Measurements from ENCODE around the gene PLA2G4A.

Gene PLA2G4A

DNA sequence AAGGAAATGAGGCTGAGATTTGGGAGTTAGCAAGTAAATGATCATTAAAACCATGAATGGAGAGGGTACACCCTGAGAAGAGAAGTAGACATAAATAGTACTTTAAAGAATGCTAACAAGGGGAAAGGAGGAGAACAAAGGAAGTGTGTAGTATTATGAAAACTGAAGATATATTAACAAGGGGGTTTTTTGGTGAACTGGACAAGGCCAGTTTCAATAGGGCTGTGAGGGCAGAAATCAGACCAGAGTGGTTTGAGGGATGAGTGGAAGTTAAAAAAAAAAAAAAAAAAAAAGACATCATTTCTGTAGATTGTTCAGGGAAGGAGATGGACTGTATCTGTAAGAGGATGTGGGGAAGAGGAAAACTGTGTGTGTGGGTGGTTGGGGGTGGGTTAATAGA, 137.1 kb downstream of the PLA2G4A start:
- H3K27ac ChIP-seq: no peak overlapping the region
- DNase-seq (ENCODE audit: low read depth, low spot score): no peak

DNA sequence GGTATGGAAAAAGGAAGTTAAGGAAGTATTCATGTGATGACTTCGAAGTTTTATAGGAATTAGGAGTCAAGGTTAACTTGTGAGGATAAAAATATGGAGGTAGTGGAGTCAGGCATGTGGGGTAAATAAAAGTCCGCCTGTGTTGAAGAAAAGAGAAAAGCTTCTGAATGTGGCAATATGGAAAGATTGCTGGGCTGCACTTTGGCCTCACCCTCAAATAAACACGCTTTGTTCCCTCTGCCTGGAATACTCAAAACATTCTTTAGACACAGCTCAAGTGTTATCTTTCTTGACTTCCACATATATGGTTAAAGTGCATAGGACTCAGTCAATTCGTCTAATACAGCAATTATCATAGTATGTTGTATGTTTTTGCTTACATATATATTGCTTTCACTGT, 137.7 kb downstream of the PLA2G4A start:
- no peak overlapping the region for H3K27ac ChIP-seq

DNA sequence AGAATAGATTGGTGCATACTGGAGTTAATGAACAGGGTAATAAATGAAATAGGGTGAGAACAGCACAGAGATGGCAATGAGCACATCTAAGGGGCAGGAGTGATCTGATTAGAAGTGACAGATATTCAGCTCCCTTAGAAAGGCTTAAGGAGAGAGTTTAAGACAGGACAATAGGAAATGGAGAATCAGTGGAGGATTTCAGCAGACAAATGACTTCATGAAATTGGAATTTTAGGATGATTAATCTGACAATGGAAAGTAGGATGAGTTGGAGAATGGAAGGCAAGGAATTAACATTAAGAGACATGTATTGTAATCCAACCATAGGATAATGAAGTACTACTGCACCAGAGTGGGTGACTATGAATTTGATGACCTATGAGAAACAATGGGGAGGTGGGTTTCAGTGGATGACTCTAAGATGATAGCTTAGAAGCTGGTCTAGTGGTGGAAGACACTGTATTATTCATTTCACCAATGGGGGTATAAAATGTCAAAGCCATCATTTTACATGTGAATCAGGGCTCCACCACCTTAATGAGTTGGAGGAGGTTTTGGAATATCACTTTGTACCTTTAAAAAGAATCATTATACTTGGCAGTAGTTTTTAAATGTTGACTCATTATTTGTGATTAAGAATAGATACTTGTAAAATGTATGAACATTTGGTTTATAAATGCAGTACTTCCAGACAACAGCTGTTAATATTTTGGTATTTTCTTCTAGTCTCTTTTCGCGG, 139.1 kb downstream of the PLA2G4A start:
- DNase-seq (ENCODE audit: low read depth, low spot score): no peak
- no peak overlapping the region for H3K27ac ChIP-seq

More for the DNA sequence above, 137.7 kb downstream of the PLA2G4A start:
- DNase-seq (ENCODE audit: low read depth, low spot score): no peak

DNA sequence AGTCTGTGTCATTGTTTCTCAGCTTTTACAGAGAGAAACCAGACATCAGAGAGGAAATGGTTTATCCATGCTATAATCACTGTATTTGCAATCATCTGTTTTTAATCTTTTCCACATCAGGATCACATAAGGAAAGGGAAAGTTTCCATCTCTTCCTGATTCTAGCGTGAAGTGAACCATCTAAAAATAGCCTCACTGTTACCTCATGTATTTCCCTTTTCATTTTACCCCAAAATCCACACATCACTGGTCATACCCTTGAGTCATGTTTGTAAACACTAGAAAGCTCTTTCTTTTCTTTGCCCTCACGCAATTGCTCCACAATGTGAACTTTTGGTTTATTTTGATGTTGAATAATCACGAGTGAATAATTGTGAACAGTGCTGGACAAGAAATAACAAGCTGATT, 146.0 kb downstream of the PLA2G4A start:
- peak; percentile 65 for DNase-seq (ENCODE audit: low read depth, low spot score)
- H3K27ac ChIP-seq: peak overlapping the region; percentile 38

DNA sequence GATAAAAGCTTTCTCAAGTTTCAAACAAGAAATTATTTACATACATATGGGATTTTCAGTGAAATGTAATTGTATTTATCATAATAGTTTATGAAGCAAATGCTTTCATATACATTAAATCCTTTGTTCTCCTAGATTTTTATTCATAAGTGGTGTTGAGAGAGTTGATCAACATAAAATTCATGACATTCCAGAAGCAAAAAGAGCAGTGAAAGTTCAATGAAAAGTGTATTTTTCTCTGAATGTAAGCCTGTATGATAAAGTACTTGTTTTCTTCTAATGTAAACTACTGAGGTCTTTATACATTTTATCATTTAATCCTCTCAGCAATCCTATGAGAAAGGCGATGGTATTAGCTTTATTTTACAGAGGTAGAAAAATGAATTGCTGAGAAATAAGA, 146.5 kb downstream of the PLA2G4A start:
- H3K27ac ChIP-seq: peak overlapping the region; percentile 38
- DNase-seq (ENCODE audit: low read depth, low spot score): no peak

DNA sequence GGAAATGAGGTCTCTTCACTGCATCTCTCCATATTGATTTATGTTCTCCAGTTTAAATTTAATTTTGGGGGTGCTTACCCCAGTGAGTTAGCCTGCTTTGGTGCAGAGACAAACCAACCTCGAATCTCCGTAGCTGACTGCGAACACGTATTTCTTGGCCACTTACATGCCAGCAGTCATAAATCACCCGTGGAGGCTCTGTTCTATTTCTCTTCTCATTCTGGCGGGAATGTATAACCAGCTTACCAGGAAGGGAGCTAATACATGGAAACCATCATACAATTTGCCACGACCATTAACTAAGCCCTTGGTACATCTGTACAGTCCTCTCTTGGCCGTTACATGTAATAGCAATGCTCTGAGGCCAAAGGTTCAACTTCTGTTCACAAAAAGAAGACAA, 148.0 kb downstream of the PLA2G4A start:
- no peak for DNase-seq (ENCODE audit: low read depth, low spot score)
- no peak overlapping the region for H3K27ac ChIP-seq

DNA sequence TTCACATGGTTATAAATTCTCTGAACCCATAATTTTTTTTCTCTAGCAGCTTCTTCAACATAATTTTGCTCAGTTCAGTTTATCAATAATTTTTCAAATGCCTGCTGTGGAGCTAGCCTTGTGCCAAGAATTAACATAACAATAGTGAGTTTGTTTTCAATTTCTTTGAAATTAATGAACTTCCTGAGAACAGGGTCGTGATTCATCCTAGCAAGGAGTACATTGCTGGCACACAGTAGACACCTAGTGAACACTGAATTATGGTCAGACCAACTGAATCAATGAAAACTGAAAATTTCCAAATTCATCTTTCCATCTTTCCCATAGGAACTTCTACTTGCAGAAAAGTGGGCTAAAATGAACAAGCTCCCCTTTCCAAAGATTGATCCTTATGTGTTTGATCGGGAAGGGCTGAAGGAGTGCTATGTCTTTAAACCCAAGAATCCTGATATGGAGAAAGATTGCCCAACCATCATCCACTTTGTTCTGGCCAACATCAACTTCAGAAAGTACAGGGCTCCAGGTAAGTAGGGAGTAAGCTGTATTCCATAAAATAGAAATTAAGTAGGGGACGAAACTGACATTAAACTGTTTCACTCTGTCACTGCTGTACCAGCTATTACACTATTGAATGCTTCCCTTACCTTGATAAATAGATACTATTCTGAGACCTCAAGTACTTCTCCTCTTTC, 148.7 kb downstream of the PLA2G4A start:
- no peak for DNase-seq (ENCODE audit: low read depth, low spot score)
- H3K27ac ChIP-seq: no peak overlapping the region

DNA sequence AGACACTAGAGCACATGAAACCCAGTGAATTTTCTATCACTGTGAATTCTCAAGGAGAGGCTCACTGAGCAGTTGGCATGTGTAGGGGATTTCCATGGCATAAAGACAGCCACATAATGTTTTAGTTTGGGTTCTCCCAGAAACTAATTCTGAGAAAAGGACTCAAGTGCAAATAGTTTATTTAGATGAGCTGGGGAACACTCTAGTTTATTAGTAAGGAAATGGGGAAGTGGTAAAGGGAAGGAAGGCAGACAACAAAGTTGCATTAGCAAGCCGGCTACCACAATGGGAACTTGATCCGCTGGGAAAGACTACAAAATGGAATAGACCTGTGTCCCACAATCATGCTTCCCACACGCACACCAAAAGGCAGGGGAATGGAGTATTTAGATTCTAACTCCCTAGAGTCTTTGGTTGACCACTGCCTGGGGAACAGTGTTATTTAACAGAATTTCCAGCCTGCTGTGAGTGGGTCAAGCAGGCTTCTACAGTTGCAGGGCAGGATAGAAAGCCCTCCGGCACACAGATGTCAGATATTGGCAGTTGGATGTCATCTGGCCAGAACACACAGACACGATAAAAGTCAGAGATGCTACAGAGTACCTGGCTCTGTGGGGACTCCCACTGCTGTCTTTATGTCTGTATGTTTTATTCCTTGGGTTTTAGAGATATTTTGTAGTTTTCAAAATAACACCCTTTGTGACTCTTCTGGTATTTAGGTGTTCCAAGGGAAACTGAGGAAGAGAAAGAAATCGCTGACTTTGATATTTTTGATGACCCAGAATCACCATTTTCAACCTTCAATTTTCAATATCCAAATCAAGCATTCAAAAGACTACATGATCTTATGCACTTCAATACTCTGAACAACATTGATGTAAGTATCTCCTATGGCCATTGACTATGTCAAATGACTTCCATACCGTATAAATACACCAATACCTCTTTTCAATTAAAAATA, 150.1 kb downstream of the PLA2G4A start:
- no peak for DNase-seq (ENCODE audit: low read depth, low spot score)
- no peak overlapping the region for H3K27ac ChIP-seq

DNA sequence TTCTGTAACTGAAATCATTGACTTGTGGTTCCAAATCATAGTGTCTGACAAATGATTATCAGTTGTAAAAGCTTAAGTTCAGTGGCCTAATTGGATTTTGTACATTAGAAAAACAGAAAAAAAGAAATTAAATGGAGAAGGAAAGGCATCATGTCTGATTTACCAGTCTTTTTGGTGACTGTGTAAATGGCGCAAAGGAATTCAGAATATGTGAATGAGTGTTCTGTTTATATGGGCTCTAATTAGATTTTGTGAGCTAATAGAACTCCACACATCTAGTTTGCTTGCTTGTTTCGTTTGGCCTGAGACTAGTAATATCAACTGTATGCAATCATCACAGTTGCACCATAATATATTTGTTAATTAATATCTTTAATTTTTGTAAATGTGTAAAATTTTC, 151.7 kb downstream of the PLA2G4A start:
- DNase-seq (ENCODE audit: low read depth, low spot score): no peak

DNA sequence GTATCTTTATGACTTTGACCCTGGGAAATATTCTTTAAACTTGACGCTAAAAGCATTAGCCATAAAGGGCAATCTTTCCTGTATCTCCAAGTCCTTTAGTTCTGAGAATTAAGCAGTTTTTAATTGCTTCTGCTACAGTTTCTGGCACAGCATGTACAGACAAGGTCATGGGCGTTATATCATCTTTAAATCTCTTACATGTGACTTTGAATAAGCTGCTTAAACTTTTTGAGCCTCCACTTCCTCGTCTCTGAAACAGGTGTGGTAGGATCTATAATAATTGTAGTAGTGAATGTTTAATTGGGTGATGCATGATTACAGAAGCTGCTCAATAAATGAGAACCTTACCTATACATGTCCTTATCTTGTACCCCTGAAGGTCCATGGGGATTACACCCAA, 153.4 kb downstream of the PLA2G4A start:
- no peak for DNase-seq (ENCODE audit: low read depth, low spot score)

More for the DNA sequence above, 151.7 kb downstream of the PLA2G4A start:
- H3K27ac ChIP-seq: no peak overlapping the region

DNA sequence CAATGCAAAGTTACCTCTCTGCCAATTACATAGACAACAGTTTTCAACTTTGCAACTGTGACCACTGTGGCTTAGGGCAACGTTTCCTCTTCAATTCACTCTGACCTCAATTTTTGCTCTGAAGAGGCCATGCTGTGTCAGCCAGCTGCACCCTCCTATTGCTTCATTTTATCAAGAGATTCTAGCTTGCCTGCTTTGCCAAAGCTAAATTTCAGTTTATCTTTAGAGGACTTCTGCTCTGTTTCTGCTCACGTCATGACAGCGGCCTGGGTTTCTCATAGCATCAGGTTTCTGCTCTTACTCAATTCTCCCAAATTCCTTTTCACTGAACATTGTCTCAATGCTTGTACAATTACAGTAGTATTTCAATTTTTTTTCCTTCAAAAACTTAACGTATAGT, 154.6 kb downstream of the PLA2G4A start:
- H3K27ac ChIP-seq: no peak overlapping the region
- DNase-seq (ENCODE audit: low read depth, low spot score): no peak

More for the DNA sequence above, 153.4 kb downstream of the PLA2G4A start:
- H3K27ac ChIP-seq: no peak overlapping the region

DNA sequence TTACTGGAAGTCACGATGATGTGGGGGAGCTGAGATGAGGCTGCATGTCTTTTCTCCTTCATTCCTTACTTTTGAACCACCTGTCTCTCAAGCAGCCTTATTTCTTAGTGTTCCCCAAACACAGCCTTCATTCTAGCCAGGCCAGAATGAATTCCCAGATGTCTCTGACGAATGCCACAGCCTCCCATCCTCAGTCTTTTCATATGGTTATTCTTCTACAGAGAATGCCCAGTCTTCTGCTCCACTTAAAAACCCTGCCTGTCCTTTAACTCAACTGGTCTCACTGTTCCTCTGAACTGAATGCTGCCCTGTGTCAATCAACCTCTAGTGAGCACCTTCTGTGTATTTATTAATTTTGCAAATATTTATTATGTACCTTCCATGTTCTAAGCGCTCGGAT, 156.2 kb downstream of the PLA2G4A start:
- H3K27ac ChIP-seq: no peak overlapping the region
- DNase-seq (ENCODE audit: low read depth, low spot score): no peak

DNA sequence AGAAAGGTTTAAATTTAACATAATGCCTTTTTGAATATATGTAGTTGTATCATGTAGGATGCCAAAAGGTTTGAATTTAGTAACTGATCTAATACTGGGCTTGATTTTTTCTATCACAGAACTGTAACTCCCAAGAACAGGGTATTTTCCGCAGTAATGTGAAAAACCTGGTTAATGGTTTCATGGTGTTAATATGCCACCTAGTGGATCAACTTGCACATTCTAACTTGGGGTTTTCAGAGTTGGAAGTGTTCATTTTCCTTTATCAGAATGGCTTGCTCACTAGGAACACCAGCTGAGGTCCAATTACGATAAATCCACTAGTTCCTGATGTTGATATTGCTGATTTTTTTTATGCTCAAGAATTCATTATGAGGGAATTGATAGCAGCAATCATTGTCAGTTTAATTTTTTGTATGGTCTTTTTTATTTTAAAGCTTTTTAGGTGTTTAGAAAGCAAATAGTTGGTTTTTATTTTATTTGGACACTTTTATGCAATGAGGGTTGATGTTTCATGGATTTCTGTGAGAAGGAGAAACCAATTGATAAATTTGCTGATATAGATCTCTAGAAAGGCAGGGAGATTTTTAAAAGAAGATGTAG, 157.2 kb downstream of the PLA2G4A start:
- DNase-seq (ENCODE audit: low read depth, low spot score): no peak
- H3K27ac ChIP-seq: no peak overlapping the region

DNA sequence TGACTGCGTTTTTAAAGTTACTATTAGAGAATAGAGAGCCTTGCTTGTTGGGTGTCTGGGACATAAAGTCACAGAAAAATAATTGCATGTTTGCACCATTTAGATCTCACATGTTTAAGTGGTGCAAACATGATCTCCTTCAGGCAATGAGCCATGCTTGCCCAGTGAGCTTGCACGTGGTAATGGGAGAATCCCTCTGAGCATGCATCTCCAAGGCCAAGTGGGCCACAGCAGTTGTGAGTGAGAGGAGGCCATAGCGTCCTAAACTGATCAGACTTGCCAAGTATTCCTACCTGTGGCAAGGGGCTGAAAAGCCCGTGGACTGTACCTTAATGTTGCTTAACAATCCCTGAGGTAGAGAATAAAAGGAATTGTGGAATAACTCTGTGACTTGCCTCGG, 158.3 kb downstream of the PLA2G4A start:
- H3K27ac ChIP-seq: no peak overlapping the region
- DNase-seq (ENCODE audit: low read depth, low spot score): no peak

DNA sequence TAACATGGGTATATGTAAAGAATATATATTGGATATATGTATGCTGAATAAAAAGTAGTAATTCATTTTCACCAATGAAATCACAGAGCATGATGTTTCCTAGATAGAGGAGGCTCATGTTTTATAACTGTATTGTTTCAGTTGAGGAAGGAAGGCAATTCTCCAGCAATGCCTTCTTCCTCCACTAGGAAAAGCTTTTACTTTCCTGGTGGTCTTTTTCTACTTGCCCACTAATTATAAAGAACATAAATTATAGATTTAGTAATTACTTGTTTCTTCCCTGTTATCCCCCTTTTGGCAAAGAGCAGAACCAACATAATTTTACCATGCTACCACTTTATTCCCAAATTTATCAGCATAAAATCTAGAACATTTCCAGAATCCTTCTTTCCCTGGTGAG, 159.0 kb downstream of the PLA2G4A start:
- no peak for DNase-seq (ENCODE audit: low read depth, low spot score)
- no peak overlapping the region for H3K27ac ChIP-seq

DNA sequence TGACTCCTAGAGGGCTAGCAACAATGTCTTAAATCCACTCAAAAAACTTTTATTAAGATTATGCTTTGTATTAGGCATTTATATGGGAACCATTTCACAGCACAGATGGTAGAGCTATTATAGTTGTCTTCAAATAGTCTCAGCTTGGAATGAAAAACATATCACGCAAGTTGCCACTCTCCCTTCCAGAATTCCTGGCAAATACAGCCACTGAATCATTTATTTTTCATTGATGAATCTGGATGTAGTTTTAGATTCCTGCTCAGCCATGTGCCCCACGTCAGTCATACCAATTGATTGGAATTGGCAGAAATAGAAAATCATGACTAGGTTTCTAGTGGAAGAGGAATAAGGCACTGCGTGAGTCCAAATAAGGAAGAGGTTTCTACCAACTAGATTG, 165.2 kb downstream of the PLA2G4A start:
- no peak overlapping the region for H3K27ac ChIP-seq
- no peak for DNase-seq (ENCODE audit: low read depth, low spot score)

DNA sequence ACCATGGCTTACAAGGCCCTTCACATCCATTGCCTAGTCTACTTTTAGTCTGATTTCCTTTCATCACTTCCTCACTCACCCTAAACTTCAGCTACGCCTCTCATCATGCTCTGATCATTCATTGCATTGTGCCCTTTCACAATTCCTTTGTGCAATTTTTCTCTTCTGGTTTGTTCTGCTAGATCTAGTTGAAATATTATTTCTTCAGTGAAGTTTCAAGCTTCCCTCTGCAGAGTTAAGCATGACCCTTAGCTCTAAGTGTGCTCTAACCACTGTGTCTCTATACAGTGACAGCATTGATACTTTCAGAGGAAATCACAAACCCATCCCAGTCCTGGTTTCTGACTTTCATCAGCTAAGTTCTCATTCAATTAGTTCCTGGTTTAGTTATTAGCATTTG, 166.1 kb downstream of the PLA2G4A start:
- no peak for DNase-seq (ENCODE audit: low read depth, low spot score)
- H3K27ac ChIP-seq: no peak overlapping the region

DNA sequence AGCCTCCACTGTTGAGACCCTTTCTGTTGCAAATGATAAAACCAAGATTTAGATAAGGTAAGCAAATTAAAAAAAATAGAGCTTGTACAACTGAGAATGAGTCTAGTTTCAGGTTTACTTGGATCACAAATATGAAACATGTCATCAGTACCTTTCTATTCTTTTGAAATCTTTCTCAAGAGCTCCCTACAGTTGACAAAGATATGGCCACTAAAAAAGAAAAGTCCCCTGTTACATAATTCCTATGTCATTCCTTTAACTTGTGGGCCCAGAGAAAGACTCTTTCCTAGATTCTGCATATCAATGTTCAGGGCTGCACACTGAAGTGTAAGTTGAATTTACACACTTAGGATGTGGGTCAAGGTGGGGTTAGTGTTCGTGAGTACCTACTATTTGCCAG, 168.1 kb downstream of the PLA2G4A start:
- no peak for DNase-seq (ENCODE audit: low read depth, low spot score)
- no peak overlapping the region for H3K27ac ChIP-seq

DNA sequence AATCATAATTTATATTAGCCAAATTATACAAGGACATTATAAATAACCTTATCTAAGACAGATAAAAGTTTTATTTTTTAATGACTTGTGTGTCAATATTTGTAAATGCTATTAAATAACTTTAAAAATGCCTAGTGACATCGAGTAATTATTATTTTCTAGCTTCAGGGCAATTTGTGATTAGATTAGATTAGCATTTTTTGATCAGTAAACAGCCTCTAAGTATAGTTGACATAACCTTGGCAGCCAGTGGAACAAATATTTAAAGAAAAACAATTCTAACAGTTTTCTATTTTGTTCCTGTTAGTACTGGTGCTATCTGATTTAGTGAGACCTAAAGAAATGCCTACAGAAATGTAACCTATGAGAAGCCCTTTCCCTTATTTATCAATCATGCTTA, 169.1 kb downstream of the PLA2G4A start:
- H3K27ac ChIP-seq: no peak overlapping the region
- no peak for DNase-seq (ENCODE audit: low read depth, low spot score)

DNA sequence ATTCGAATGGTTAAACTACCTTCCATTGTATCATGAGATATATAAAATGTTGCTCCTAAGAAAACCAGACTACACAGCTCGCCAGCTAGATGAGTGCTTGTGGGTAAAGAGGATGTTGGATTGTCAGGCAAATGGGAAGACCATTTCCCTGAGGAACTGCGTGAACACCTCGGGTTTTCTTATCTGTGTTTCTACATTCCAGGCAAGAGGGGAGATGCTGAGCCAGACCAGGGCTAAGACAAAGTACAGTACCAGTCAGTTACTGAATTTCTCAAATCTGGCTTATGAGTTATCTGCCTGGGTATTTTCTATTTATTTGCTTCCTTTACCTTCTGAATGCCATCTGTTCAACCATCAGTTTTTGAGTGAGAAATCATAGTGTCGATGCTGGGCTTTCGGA, 170.8 kb downstream of the PLA2G4A start:
- DNase-seq (ENCODE audit: low read depth, low spot score): no peak
- no peak overlapping the region for H3K27ac ChIP-seq
